Measurements from ENCODE around the gene CCM2.

Gene CCM2

GRCh38 chr7:44970523-44971051 lies 29.4 kb upstream of the CCM2 start:
- no peak for TF ChIP-seq CTCF (IDR thresholded peaks at IDR 0.05; ENCODE audit: borderline replicate concordance, insufficient read depth, low read depth, low read length)
- no peak overlapping the region for H3K4me3 ChIP-seq (ENCODE audit: low read depth, low read length)

- TF ChIP-seq CTCF (IDR thresholded peaks at IDR 0.05; ENCODE audit: borderline replicate concordance, insufficient read depth, low read depth, low read length): no peak
- no peak overlapping the region for H3K4me3 ChIP-seq (ENCODE audit: low read depth, low read length)
Measured at GRCh38 chr7:44971188-44971901, 28.7 kb upstream of the CCM2 start.

- H3K4me3 ChIP-seq (ENCODE audit: low read depth, low read length): no peak overlapping the region
- no peak for TF ChIP-seq CTCF (IDR thresholded peaks at IDR 0.05; ENCODE audit: borderline replicate concordance, insufficient read depth, low read depth, low read length)
Measured at GRCh38 chr7:44971902-44972441, 28.0 kb upstream of the CCM2 start.

- H3K4me3 ChIP-seq (ENCODE audit: low read depth, low read length): no peak overlapping the region
- no peak for TF ChIP-seq CTCF (IDR thresholded peaks at IDR 0.05; ENCODE audit: borderline replicate concordance, insufficient read depth, low read depth, low read length)
Measured at GRCh38 chr7:44972562-44972961, 27.4 kb upstream of the CCM2 start.

- peak; percentile 64 for TF ChIP-seq CTCF (IDR thresholded peaks at IDR 0.05; ENCODE audit: borderline replicate concordance, insufficient read depth, low read depth, low read length)
- H3K4me3 ChIP-seq (ENCODE audit: low read depth, low read length): no peak overlapping the region
Measured at GRCh38 chr7:44973610-44974401, 26.2 kb upstream of the CCM2 start.

GRCh38 chr7:44974549-44974948 lies 25.5 kb upstream of the CCM2 start:
- no peak for TF ChIP-seq CTCF (IDR thresholded peaks at IDR 0.05; ENCODE audit: borderline replicate concordance, insufficient read depth, low read depth, low read length)
- no peak overlapping the region for H3K4me3 ChIP-seq (ENCODE audit: low read depth, low read length)

Measured in GM12875 (cell line).